AG09309 (cell line): ENCODE measurements around the gene MYL10.

ENCODE experiments used
- DNase-seq: peaks from one replicate; pipeline ENCODE4 v3.0.0-alpha.2; 2010; ENCODE audit warnings: low read depth
- H3K4me3 ChIP-seq: 2 replicates; pipeline ENCODE4 v1.5.1; 2011; ENCODE audit warnings: mild to moderate bottlenecking, low read depth, low read length, moderate library complexity; ENCODE audit not compliant: control insufficient read depth
- TF ChIP-seq, protein P1 (sequence below): IDR thresholded peaks from 2 replicates; pipeline ENCODE4 v1.5.1; 2011; ENCODE audit warnings: mild to moderate bottlenecking, low read depth, low read length, inconsistent platforms; ENCODE audit not compliant: insufficient read depth, control insufficient read depth; ENCODE audit errors: missing control alignments

MYL10 gene

DNA sequence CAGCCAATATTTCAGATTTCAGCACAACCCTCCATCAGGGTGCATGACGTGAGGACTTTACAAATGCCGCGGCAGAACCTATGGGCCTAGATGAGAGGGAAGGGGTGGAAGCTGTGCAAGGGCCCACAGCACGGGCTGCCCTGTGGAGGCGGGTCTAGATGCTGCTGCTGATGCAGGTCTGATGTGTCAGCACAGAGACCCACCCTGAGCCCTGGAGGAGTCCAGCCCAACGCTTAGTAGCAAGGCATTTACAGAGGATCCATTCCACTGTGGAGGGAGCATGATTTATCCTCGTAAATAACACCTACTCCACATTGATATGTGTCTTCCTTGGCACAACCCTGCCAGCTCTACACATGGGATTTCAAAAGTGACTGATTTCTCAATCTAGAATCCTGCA is 48.5 kb downstream of the MYL10 start:
- no peak for DNase-seq
- TF ChIP-seq, protein P1, sequence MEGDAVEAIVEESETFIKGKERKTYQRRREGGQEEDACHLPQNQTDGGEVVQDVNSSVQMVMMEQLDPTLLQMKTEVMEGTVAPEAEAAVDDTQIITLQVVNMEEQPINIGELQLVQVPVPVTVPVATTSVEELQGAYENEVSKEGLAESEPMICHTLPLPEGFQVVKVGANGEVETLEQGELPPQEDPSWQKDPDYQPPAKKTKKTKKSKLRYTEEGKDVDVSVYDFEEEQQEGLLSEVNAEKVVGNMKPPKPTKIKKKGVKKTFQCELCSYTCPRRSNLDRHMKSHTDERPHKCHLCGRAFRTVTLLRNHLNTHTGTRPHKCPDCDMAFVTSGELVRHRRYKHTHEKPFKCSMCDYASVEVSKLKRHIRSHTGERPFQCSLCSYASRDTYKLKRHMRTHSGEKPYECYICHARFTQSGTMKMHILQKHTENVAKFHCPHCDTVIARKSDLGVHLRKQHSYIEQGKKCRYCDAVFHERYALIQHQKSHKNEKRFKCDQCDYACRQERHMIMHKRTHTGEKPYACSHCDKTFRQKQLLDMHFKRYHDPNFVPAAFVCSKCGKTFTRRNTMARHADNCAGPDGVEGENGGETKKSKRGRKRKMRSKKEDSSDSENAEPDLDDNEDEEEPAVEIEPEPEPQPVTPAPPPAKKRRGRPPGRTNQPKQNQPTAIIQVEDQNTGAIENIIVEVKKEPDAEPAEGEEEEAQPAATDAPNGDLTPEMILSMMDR = no peak

DNA sequence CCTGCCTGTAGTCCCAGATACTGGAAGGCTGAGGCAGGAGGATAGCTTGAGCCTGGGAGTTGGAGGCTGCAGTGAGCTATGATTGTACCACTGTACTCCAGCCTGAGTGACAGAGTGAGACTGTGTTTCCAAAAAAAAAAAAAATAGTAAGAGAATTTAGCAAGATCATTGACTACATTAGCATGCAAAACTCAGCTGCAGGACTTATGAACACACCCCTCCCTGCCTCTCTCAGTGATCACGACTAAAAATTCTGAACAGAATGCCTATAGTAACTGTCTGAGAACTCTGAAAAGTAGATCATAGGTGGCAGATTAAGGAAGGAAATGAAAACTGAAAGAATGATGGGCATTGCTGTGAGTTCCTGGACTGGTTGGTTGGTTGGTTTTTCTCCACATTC is 50.5 kb downstream of the MYL10 start:
- TF ChIP-seq, protein P1 = no peak
- no peak overlapping the region for H3K4me3 ChIP-seq
- DNase-seq = no peak

More for the DNA sequence above, 48.5 kb downstream of the MYL10 start:
- H3K4me3 ChIP-seq = no peak overlapping the region

DNA sequence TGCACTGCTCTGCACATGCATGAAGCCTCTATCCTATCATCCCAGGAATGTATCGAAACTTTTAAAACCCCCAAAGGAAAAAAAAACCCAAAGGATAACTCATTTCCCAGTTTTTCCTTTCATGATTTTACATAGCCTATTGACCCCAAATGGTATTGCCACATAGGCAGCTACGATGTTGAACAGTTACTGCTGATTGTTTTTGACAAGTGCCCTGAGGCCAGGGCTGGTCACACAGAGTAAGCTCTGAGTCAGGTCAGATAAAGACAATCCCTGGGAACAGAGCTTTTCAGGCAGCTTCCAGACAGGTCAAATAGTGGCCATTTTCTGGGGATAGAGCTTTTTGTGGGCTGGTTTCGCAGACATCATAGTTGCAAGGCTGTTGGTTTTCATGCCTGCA is 52.1 kb downstream of the MYL10 start:
- TF ChIP-seq, protein P1 = no peak
- DNase-seq = no peak

DNA sequence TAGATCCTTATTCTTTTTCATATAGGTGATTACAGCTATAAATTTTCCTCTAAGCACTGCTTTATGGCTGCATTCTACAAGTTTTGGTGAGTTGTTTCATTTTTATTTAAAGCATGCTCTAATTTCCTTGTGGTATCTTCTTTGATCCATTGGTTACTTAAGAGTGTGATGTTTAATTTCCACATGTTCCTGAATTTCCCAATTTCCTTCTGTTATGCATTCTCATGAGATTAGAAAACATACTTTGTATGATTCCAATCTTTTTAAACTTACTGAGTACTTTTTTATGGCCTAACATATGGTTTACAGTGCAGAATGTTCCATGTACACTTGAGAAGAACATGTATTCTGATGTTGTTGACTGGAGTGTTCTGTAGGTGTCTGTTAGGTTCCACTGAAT is 53.4 kb downstream of the MYL10 start:
- TF ChIP-seq, protein P1 = no peak
- DNase-seq = no peak
- H3K4me3 ChIP-seq = no peak overlapping the region

More for the DNA sequence above, 52.1 kb downstream of the MYL10 start:
- H3K4me3 ChIP-seq = no peak overlapping the region

DNA sequence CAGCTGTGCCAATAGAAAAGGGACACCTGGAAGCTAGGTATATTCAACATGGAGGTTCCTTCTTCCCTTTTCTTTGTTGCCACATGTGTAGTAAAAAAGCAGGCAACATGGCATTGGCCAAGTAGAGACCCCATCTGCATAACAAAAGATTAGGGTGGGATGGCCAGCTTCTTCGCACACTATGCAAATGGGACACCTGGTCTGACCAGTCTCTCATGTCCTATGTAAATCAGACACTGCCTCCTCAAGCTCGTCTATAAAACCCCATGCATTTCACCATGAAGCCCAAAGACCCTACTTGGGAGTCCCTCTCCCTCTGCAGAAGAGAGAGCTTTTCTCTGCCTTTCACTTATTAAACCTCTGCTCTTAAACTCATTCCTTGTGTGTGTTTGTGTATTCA is 53.9 kb downstream of the MYL10 start:
- TF ChIP-seq, protein P1 = no peak
- no peak for DNase-seq
- no peak overlapping the region for H3K4me3 ChIP-seq

DNA sequence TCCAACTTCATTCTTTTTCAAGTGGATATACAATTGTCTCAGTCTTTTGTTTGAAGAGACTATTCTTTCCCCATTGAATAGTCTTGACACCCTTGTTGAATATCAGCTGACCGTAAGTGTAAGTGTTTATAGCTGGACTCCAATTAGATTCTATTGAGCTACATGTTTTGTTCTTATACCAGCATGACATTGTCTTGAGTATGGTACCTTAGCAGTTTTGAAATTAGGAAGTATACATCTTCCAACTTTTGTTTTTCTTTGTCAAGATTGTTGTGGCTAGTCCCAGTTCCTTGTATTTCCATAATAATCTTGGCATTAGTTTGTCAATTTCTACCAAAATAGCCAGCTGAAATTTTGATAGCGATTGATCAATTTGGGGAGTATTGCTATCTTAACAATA is 56.9 kb downstream of the MYL10 start:
- TF ChIP-seq, protein P1 = no peak
- no peak for DNase-seq
- no peak overlapping the region for H3K4me3 ChIP-seq

DNA sequence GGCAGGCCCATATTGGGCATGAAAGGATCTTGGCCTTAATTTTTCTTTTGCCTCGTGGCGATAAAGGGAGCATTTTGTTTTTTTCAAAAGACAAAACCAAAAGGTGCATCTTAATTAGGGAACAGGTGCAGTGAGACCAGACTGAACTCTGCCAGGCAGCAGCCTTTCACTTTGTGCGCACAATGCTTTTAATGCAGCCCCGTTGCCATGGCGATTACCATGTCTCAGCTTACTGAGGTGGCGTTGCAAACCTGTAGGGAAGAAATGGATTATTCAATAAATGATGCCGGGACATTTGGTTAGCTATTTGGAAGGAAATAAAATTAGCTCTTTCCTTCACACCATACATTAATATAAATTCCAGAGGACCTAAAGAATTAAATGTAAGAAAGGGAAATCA is 61.9 kb downstream of the MYL10 start:
- TF ChIP-seq, protein P1 = no peak
- H3K4me3 ChIP-seq = no peak overlapping the region
- DNase-seq = no peak
